Islet of Langerhans (tissue), 1 donor: Measurements from ENCODE around the gene SURF6.

Experiments
- FAIRE-seq: peaks from one replicate; lab custom pipeline; 2011; peaks lifted over from hg19 to GRCh38; lab: Jason Lieb, UNC

The SURF6 gene

DNA sequence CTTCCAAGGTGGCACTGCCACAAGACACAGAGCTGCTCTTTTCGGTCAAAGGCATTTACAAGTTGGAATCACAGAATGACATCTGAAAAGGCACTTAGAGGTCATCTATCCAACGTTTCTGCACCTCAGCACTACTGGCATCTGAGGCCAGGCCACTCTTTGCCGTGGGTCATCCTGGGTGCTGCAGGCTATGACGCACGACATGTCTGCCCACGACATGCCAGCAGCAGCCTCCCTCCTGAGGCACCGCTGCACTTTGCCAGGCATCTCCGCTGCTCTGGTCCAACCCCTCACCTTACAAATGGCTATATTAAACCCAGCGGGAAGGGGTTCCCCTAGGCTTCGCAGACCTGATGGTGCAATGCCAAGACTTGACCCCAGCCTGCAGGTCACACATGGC lies 31.8 kb upstream of the SURF6 start:
- FAIRE-seq, result no peak

DNA sequence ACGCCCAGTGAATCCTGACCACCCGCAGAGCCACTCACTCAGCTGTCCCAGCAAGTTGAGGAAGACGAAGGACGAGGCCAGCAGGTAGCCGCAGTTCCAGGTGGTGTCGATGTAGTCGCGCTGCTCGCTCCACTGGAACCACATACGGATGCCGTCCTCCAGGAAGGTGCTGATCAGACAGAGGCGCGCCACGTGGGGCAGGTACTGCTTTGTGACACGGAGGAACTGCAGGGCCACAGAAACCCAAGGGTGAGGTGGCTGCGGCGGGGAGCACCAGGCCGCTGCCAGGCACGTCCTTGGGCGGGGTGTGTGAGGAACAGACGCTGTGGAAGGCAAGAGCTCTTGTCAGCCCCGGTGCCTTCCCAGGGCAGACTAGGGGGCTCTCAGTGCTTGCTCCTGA lies 31.2 kb upstream of the SURF6 start:
- no peak for FAIRE-seq

DNA sequence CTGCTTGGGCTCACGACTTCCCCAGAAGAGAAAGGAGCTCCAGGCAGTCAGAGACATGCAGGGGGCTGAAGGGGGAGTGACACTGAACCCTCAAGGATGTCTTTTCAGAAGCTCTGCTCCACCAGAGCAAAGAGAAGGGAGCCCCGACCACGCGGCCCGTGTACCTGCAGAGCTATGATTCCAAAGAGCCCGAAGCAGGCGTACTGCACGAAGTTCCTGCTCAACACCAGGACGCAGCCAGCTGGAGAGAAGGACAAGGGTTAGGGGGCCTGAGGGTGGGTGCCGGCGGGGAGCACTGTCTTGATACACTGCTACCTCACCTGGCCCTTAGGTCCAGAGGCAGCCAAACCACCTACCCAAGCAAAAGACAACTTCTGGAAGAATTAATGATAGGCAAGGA lies 30.4 kb upstream of the SURF6 start:
- no peak for FAIRE-seq

DNA sequence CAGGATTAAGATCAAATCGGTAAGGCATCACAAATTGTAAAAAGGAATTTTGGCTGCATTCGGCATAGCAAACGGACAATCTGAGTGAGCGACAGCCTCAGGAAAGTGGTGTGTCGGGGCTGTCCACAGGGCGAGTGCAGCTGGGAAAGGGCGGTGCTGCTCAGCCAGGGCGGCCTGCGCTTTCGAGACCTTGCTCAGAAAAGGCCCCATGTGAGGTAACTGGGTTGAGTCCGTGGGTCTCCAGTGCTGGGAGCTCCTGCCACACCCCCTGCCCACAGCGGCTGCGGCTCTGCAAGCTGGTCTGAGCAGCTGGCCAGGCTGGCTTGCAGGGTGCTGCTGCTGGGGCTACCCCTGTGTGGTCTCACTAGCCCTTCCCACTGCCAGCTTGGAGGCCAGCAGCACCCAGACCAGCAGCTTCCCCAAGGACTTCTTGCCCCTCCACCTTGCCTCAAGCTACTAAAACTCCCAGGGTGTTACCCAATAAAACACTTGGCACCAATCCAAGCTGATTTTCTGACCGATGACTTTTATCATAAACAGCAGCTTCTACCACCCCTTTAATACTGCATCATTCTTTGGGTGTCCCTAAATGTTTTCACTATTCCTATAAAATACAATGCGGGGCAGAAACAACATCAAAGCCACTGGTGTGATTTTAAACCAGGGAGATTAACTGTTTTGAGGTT lies 26.5 kb upstream of the SURF6 start:
- no peak for FAIRE-seq

DNA sequence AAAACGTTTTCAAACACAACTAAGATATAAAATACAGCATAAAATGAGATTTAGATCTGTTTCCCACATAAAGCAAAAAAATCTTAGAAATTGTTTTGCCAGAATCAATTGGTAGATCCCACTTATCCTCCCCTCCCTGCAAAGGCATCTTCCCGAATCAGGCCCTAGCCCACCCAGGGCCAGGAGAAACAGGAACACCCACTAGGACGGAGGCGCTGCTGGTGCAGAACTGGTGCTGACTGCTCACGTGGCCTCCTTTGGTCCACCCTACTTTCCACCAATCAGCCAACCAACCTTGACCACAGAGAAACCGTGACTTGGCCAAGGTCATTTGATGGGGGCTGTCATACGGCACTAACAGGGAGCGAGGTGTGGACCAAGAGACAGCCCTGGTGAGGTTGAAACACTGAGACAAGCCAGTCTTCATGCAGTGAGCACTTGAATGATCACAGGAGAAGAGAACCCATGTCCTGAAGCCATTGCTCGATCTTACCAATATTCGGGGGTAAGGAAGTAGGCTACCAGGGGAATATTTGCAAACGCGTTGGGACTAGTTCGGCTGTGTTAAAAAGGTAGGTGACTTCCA lies 25.6 kb upstream of the SURF6 start:
- no peak for FAIRE-seq

DNA sequence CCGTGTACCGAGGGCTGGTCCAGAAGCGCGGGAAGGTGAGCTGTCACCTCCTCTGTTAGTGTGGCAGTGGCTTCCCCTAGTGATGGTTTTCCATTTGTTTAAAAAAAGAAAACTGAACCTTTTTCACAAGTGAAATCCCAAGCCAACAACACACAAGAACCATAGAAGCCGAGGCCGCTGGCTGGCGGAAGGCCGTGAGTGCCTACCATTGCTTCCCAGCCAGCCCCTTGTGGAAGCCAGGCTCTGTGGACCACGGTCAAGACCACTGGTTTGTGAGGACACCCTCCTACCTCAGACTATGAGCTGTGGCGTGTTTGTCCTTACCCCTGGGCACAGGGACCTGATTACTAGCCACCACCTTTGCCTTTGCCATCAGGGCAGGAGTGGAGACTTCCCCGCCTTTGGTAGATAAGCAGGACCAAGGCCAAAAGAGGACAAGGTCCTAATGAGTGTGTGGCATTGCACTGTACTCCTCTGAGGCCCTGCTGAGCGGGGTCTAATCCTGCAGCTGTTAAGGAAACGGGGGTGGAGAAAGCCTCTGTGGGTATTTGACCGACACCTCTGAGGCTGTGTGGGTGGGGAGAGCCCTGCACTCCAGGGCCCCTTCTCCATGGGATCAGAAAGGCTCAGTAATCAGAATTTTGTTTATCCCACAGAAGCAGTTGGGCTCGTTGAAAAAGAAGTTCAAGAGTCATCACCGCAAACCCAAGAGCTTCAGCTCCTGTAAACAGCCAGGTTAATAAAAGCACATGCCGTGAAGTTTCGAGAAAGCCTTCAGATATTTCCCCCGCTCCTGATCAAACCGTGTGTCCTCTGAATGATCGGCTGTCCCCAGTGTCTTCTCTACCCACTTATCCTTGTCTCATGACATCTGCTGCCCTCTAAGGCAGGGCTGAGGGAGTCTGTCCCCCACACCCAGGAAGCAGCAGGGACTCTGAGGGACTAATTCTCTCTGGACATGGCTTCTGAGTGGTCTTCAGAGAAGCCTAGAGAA lies 24.7 kb upstream of the SURF6 start:
- no peak for FAIRE-seq

- no peak for FAIRE-seq
These were observed 23.6 kb upstream of the SURF6 start for GRCh38 chr9:133359399-133360175.

DNA sequence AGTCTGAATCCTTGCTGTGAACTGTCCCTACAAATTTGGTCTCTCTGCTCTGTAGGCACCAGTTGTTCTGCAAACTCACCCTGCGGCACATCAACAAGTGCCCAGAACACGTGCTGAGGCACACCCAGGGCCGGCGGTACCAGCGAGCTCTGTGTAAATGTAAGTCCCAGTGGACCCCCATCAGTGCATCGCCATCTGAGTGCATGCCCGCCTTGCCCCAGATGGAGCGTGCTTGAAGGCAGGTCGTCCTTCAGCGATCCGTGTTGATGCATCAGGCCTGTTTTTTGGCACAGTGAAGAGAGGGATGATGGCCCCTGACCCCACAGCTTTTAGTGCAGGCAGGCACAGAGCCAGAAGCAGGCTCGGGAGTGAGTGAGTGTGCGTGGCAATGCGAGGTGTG lies 21.7 kb upstream of the SURF6 start:
- FAIRE-seq, result no peak

- FAIRE-seq, result no peak
These were observed 20.6 kb upstream of the SURF6 start, which contains the start of the genes SURF1 and SURF2 for GRCh38 chr9:133356391-133357091. Gene SURF1, minus strand, starts transcription at chr9:133356487. Its CDS starts 34 bp downstream, at chr9:133356453. Gene SURF2, plus strand, starts transcription at chr9:133356550. Its CDS starts 43 bp downstream, at chr9:133356593.

GRCh38 chr9:133355881-133356357 lies 19.9 kb upstream of the SURF6 start:
- FAIRE-seq, result no peak

GRCh38 chr9:133354766-133355165 lies 18.8 kb upstream of the SURF6 start:
- no peak for FAIRE-seq

- no peak for FAIRE-seq
These were observed 17.6 kb upstream of the SURF6 start for GRCh38 chr9:133353548-133353947.

- FAIRE-seq, result no peak
These were observed 16.8 kb upstream of the SURF6 start for GRCh38 chr9:133352635-133353340.

- FAIRE-seq, result no peak
These were observed 16.1 kb upstream of the SURF6 start for GRCh38 chr9:133351908-133352634.

GRCh38 chr9:133351526-133351907 lies 15.5 kb upstream of the SURF6 start:
- no peak for FAIRE-seq

DNA sequence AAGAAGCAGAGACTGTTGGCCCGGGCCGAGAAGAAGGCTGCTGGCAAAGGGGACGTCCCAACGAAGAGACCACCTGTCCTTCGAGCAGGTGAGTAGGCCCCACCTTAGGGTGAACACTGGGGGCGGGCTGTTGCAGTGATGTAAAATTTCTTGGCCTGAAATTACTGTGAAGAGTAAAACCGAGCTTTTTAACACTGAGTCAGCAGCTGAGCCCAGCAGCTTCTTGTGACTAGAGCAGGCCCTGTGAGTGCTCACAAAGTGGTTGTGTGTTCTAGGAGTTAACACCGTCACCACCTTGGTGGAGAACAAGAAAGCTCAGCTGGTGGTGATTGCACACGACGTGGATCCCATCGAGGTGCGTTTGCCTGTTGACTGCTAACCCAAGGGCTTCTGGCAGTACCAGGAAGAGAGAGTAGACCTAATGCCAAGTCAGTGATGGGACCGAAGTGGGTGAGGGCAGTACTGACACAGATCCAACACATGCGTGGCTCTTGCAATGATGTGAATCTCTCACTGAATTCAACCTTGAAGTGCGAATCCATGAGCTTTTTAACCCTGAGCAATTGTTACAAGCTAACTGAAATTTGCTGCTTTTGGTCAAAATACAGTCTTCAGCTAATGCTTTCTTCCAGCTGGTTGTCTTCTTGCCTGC lies 14.1 kb upstream of the SURF6 start:
- no peak for FAIRE-seq

GRCh38 chr9:133348718-133349573 lies 13.0 kb upstream of the SURF6 start:
- no peak for FAIRE-seq

DNA sequence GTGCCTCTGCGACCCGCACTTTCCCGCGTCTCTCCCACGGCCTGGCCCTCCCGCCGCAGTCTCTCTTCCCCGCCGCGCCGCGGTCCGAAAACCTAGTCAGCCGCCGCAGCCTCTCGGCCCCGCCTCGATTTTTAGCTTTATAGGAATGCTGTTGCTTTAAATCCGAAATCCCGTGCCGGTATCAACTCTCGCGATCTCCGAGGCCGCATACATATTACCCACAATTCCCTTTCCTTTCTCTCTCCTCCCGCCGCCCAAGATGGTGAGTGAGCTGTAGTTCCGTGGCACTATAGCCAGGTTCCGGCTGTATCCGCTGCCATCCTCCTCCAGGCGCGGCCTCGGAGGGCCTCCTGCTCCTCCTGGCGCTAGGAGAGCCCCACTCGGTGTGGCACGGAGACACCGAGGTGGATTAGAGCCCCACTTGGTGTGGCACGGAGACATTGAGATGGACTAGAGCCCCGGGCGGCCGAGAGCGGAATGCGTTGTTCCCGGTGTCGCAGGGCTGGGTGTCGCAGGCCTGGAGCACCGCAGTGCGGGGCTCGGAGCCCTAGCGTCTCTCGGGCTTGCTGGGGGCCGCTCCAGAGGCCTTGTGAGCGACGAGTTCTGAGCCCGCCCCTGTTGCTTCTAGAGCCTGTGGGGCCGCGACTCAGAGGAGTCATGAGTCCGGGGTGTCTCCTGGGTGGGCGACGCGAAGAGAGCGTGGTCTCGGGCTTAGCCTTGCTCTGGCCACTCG lies 12.2 kb upstream of the SURF6 start, which contains the start of the genes MED22 and RPL7A:
Gene MED22, minus strand, starts transcription at position 147 of the 733 bp plus-strand sequence. CDS start 1,469 bp downstream, outside the sequence.
Gene RPL7A, plus strand, starts transcription at position 234 of the 733 bp plus-strand sequence. Its CDS starts 26 bp downstream, at position 260.
- FAIRE-seq, result no peak
